ENCODE results near the gene ETNK1. TPM values are rescaled to one million over a fixed set of nuclear protein-coding genes. Genes with fewer than 3 reads are reported as not detected.

The ETNK1 gene
- 103 TPM for total RNA-seq

DNA sequence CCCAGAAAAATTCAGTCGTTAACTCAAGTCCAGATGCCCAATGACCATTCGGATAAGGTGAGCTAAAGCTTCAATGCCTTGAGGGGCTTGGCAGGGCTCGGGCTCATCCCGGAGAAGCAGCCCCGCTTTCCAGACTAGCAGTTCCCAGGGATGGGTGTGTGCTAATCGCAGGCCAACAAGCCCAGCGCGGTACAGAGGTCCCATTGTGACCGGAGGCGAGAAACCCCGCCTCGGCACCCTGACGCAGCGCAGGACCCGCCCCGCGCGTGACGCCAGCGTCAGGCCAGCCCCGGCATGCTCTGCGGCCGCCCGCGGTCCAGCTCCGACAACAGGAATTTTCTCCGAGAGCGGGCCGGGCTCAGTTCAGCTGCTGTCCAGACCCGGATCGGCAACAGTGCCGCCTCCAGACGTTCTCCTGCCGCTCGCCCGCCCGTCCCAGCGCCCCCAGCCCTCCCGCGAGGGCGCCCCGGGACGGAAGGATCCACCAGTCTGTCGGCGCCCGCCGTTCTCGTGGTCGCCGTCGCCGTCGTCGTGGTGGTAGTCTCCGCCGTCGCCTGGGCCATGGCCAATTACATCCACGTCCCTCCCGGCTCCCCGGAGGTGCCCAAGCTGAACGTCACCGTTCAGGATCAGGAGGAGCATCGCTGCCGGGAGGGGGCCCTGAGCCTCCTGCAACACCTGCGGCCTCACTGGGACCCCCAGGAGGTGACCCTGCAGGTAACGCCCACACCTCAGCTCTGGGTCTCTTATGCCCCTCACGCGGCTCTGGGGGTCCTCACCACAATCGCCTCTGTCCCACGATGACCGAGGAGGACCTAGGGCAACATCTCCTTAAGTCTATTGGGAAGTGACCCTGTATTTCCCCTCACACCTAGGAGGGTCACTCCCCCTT is at the start of gene ETNK1:
Gene ETNK1 (plus strand): TSS at position 302 of the 892 bp plus-strand sequence. CDS start 260 bp downstream, at position 562.

Small RNA genes within 50 kb of the gene (small RNA-seq; reads per million reads assigned to genes)
- not detected for gene RPS27P22

Other genes starting within 250 kb of the ETNK1 start
- 137 TPM for gene C2CD5, start 80.6 kb upstream of the ETNK1 start, total RNA-seq